CD14-positive monocyte (primary cell): ENCODE measurements around the gene FNDC3A. TPM values are rescaled to one million over a fixed set of nuclear protein-coding genes. Genes with fewer than 3 reads are reported as not detected.

Experiments used
- DNase-seq, 3 donors: peaks; one replicate each; pipeline ENCODE4 v3.0.0-alpha.2; 2011 to 2022
- H2AFZ ChIP-seq: 2 replicates; pipeline ENCODE4 v1.6.0; 2012; ENCODE audit warnings: mild to moderate bottlenecking, low read depth, low read length, inconsistent platforms; ENCODE audit not compliant: insufficient read depth, poor library complexity, severe bottlenecking
- H3K27ac ChIP-seq, 2 donors: 1 replicate in 1 of 2; 2 replicates in 1 of 2; pipeline ENCODE4 v1.5.1; 2012 to 2013; ENCODE audit warnings: low read length in 2 of 2, control low read depth in 1 of 2, inconsistent platforms in 1 of 2, low read depth in 1 of 2, mild to moderate bottlenecking in 1 of 2
- H3K27me3 ChIP-seq, 2 donors: one replicate each; pipeline versions ENCODE4 v1.6.0 to v1.6.1; 2011 to 2013; ENCODE audit warnings: low read length in 2 of 2; ENCODE audit not compliant: control insufficient read depth in 2 of 2, insufficient read depth in 2 of 2
- H3K36me3 ChIP-seq, 2 donors: replicated peaks in 1 of 2; 1 replicate in 1 of 2; 2 replicates in 1 of 2; pipeline versions ENCODE4 v1.5.1 to v1.6.1; 2012 to 2013; ENCODE audit warnings: low read length in 2 of 2, control low read depth in 1 of 2, inconsistent platforms in 1 of 2, mild to moderate bottlenecking in 1 of 2; ENCODE audit not compliant: insufficient read depth in 2 of 2, control insufficient read depth in 1 of 2
- H3K4me1 ChIP-seq, 2 donors: 1 replicate in 1 of 2; 2 replicates in 1 of 2; pipeline versions ENCODE4 v1.5.1 to v1.6.1; 2012 to 2013; ENCODE audit warnings: low read length in 2 of 2, control low read depth in 1 of 2, inconsistent platforms in 1 of 2, mild to moderate bottlenecking in 1 of 2, moderate library complexity in 1 of 2; ENCODE audit not compliant: insufficient read depth in 2 of 2, control insufficient read depth in 1 of 2
- H3K4me2 ChIP-seq: replicated peaks from 2 replicates; pipeline ENCODE3; 2012; ENCODE audit warnings: low read length, moderate library complexity, mild to moderate bottlenecking; ENCODE audit not compliant: poor library complexity, severe bottlenecking; ENCODE audit errors: extremely low read depth
- H3K4me3 ChIP-seq, 3 experiments: fragments of 200-600 bp in 1 of 3; sonication (generic) in 1 of 3; replicated peaks in 1 of 3; 1 replicate in 2 of 3; 2 replicates in 1 of 3; pipeline ENCODE4 v1.5.1; 2011 to 2013; ENCODE audit warnings: low read length in 3 of 3, mild to moderate bottlenecking in 3 of 3, control low read depth in 2 of 3, low read depth in 2 of 3, inconsistent platforms in 1 of 3, moderate library complexity in 1 of 3
- H3K79me2 ChIP-seq: 2 replicates; pipeline ENCODE4 v1.6.0; 2012; ENCODE audit warnings: mild to moderate bottlenecking, control low read depth, inconsistent platforms, low read length, moderate library complexity; ENCODE audit not compliant: insufficient read depth
- H3K9ac ChIP-seq: 2 replicates; pipeline ENCODE4 v1.6.0; 2017; ENCODE audit warnings: low read length, mild to moderate bottlenecking; ENCODE audit not compliant: insufficient read depth, poor library complexity, severe bottlenecking
- H3K9me3 ChIP-seq, 2 donors: replicated peaks in 1 of 2; 1 replicate in 1 of 2; 2 replicates in 1 of 2; pipeline versions ENCODE4 v1.5.1 to v1.6.1; 2012 to 2013; ENCODE audit warnings: low read length in 2 of 2, control low read depth in 1 of 2; ENCODE audit not compliant: control insufficient read depth in 1 of 2, insufficient read depth in 1 of 2
- H4K20me1 ChIP-seq: 2 replicates; pipeline ENCODE4 v1.6.0; 2012; ENCODE audit warnings: mild to moderate bottlenecking, low read length, control low read depth, moderate library complexity; ENCODE audit not compliant: insufficient read depth
- H3K27ac Mint-ChIP-seq, 7 donors: one replicate each; pipeline ENCODE4 v1.8.0; 2020; ENCODE audit warnings: mild to moderate bottlenecking in 7 of 7, mixed read lengths in 7 of 7, moderate library complexity in 6 of 7, inconsistent platforms in 2 of 7
- H3K27me3 Mint-ChIP-seq, 3 donors: one replicate each; pipeline ENCODE4 v1.8.0; 2021 to 2022; ENCODE audit warnings: low read depth in 3 of 3, mild to moderate bottlenecking in 3 of 3, mixed read lengths in 3 of 3, moderate library complexity in 3 of 3, inconsistent platforms in 1 of 3
- H3K36me3 Mint-ChIP-seq, 2 donors: one replicate each; pipeline ENCODE4 v1.8.0; 2020; ENCODE audit warnings: mixed read lengths in 2 of 2, inconsistent platforms in 1 of 2, mild to moderate bottlenecking in 1 of 2
- H3K4me1 Mint-ChIP-seq: one replicate; pipeline ENCODE4 v1.8.0; 2020; ENCODE audit warnings: mild to moderate bottlenecking, mixed read lengths
- H3K4me3 Mint-ChIP-seq, 2 donors: one replicate each; pipeline ENCODE4 v1.8.0; 2020; ENCODE audit warnings: mild to moderate bottlenecking in 2 of 2, mixed read lengths in 2 of 2, moderate library complexity in 1 of 2
- H3K9me3 Mint-ChIP-seq, 7 donors: one replicate each; pipeline ENCODE4 v1.8.0; 2020 to 2022; ENCODE audit warnings: mixed read lengths in 7 of 7, mild to moderate bottlenecking in 6 of 7, moderate library complexity in 6 of 7, inconsistent platforms in 2 of 7
- WGBS: methylation state at CpG from one replicate; pipeline ENCODE4 v1.1.5; 2013; ENCODE audit warnings: missing lambda C conversion rate; ENCODE audit not compliant: insufficient coverage; 5-methylcytosine and 5-hydroxymethylcytosine counted together
- intact Hi-C, 2 donors: fragments of 100-400 bp; cut with micrococcal nuclease; formaldehyde crosslinking; loops; one replicate each; pipeline versions ENCODE4 v1.15.0 to v1.15.1; 2023
- polyA plus RNA-seq, 3 donors: library from polyadenylated mRNA; depleted of rRNA in 1 of 3; unstranded in 2 of 3; stranded (reverse) in 1 of 3; fragments of 300-500 nt in 2 of 3; fragments of >200 nt in 1 of 3; fragmentation: Illumina TruSeq in 2 of 3; gene quantifications; 1 replicate in 2 of 3; 2 replicates in 1 of 3; pipeline ENCODE4 v1.2.3, GENCODE V29; 2012 to 2021
- TF ChIP-seq, protein P1 (sequence below): fragments of 200-600 bp; IDR thresholded peaks from one replicate; pipeline ENCODE4 v1.8.0; 2022; ENCODE audit warnings: antibody characterized with exemption, mild to moderate bottlenecking

The FNDC3A gene
- polyA plus RNA-seq, 3 donors = 8.3 to 27.0 (median 12.0) TPM

DNA sequence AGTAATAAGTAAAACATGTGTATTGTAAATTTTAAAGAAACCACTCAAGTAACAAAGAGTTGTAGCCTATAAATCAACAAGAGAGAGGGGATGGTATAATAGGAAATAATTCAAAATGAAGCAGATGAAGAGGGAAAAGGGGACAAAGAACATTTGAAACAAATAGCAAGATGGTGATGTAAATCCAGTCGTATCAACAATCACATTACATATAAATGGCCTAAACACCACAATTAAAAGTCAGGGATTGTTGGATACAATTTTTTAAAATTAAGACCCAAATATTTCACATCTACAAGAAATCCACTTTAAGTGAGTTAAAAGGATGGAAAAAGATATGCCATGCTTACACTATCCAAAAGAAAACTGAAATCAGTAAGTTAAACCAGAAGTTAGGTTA, 15.2 kb downstream of the FNDC3A start:
- H3K36me3 Mint-ChIP-seq = peaks cover 15 to 21% of the 10 kb centered on the region in 2 donors
- DNase-seq = no peak
- no peak overlapping the region for H3K9ac ChIP-seq
- peaks cover 13% of the 10 kb centered on the region for H3K4me1 Mint-ChIP-seq
- H3K4me2 ChIP-seq = no peak overlapping the region
- peaks cover 17% of the 10 kb centered on the region for H4K20me1 ChIP-seq
- H2AFZ ChIP-seq = no peak overlapping the region
- peaks cover 8 to 15% of the 10 kb centered on the region in 2 donors for H3K9me3 ChIP-seq
- no peaks in the 10 kb centered on the region for H3K27me3 ChIP-seq
- peaks cover 55% of the 10 kb centered on the region for H3K79me2 ChIP-seq
- peaks cover 5 to 23% (median 16%) of the 10 kb centered on the region in 7 donors for H3K9me3 Mint-ChIP-seq
- H3K36me3 ChIP-seq = no peaks in the 10 kb centered on the region
- H3K4me3 ChIP-seq = no peak overlapping the region
- TF ChIP-seq, protein P1, sequence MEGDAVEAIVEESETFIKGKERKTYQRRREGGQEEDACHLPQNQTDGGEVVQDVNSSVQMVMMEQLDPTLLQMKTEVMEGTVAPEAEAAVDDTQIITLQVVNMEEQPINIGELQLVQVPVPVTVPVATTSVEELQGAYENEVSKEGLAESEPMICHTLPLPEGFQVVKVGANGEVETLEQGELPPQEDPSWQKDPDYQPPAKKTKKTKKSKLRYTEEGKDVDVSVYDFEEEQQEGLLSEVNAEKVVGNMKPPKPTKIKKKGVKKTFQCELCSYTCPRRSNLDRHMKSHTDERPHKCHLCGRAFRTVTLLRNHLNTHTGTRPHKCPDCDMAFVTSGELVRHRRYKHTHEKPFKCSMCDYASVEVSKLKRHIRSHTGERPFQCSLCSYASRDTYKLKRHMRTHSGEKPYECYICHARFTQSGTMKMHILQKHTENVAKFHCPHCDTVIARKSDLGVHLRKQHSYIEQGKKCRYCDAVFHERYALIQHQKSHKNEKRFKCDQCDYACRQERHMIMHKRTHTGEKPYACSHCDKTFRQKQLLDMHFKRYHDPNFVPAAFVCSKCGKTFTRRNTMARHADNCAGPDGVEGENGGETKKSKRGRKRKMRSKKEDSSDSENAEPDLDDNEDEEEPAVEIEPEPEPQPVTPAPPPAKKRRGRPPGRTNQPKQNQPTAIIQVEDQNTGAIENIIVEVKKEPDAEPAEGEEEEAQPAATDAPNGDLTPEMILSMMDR = no peak
- intact Hi-C loops = no loop called here
- no peaks in the 10 kb centered on the region for H3K27me3 Mint-ChIP-seq
- H3K27ac ChIP-seq = no peak overlapping the region
- H3K4me1 ChIP-seq = peaks cover 9 to 14% of the 10 kb centered on the region in 2 donors
- H3K27ac Mint-ChIP-seq = no peak overlapping the region
- no CpG with 5 or more reads among the region's 1 CpG for WGBS
- H3K4me3 Mint-ChIP-seq = no peak overlapping the region

DNA sequence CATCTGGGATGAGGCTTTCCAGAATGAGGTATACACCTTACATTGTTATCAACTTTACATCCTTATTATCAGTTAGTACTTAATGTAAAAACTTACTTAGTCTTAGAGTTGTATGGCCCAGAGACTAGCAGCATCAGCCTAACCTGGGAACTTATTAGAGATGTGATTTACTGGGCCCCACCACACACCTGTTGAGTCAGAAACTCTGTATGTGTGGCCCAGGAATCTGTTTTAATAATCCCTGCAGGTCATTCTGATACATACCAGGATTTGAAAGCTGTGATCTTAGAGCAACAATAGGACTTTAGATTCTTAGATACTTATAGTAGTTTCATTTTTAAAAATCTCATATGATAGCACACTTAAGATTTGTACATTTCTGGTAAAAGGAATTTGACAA, 17.4 kb downstream of the FNDC3A start:
- intact Hi-C loops = no loop called here
- Histone ChIP-seq H3K79me2 (peaks cover 46% of the 10 kb centered on the region), H2AFZ (no peak overlapping the region), H3K27ac (no peak overlapping the region), H3K4me2 (no peak overlapping the region), H3K9me3 (peaks cover 8 to 13% of the 10 kb centered on the region in 2 donors), H3K4me3 (no peak overlapping the region), H4K20me1 (peaks cover 18% of the 10 kb centered on the region), H3K9ac (no peak overlapping the region), H3K27me3 (no peaks in the 10 kb centered on the region), H3K4me1 (peaks cover 9 to 10% of the 10 kb centered on the region in 2 donors), H3K36me3 (no peaks in the 10 kb centered on the region)
- H3K36me3 Mint-ChIP-seq = peaks cover 19 to 26% of the 10 kb centered on the region in 2 donors
- H3K4me3 Mint-ChIP-seq = no peak overlapping the region
- peaks cover 11% of the 10 kb centered on the region for H3K4me1 Mint-ChIP-seq
- H3K27me3 Mint-ChIP-seq = no peaks in the 10 kb centered on the region
- no peak for DNase-seq
- TF ChIP-seq, protein P1 = no peak
- H3K27ac Mint-ChIP-seq = no peak overlapping the region
- H3K9me3 Mint-ChIP-seq = peaks cover 5 to 21% (median 15%) of the 10 kb centered on the region in 7 donors
